Subcutaneous adipose tissue (tissue), 4 donors: ENCODE results near the gene HAUS7. TPM values are rescaled to one million over a fixed set of nuclear protein-coding genes. Genes with fewer than 3 reads are reported as not detected.

Experiments used
- total RNA-seq, 4 donors: library from RNA; depleted of rRNA; stranded (reverse); fragments of >200 nt; gene quantifications; one replicate each; pipeline ENCODE4 v1.1.0, GENCODE V29; 2016
- TF ChIP-seq, protein P1 (sequence below): fragments of 450-650 bp; IDR thresholded peaks from one replicate; pipeline ENCODE4 v1.5.1; 2016; ENCODE audit warnings: low read depth, mild to moderate bottlenecking, control low read depth, antibody characterized with exemption, moderate library complexity

HAUS7 gene
- total RNA-seq, 4 donors from 2014 or later, result 14.2 to 29.4 (median 16.3) TPM

DNA sequence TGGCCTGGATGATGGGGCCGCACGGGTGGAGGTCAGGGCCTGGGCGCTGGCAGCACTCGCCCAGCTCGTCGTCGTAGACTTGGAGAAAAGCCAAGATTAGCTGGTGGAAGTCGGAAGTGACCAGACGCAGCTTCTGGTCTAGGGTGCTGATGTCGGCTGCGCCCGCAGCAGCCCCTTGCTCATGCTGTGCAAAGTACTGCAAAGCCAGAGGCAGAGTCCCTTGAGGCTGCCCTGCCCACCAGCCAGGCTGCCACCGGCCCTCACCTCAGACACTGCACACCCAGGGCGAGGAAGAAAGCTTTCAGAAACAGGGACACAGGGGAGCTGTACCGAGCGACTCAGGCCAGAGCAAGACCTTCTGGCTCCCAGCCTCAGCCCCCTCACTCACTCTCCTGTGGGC, 14.8 kb downstream of the HAUS7 start:
- TF ChIP-seq, protein P1, sequence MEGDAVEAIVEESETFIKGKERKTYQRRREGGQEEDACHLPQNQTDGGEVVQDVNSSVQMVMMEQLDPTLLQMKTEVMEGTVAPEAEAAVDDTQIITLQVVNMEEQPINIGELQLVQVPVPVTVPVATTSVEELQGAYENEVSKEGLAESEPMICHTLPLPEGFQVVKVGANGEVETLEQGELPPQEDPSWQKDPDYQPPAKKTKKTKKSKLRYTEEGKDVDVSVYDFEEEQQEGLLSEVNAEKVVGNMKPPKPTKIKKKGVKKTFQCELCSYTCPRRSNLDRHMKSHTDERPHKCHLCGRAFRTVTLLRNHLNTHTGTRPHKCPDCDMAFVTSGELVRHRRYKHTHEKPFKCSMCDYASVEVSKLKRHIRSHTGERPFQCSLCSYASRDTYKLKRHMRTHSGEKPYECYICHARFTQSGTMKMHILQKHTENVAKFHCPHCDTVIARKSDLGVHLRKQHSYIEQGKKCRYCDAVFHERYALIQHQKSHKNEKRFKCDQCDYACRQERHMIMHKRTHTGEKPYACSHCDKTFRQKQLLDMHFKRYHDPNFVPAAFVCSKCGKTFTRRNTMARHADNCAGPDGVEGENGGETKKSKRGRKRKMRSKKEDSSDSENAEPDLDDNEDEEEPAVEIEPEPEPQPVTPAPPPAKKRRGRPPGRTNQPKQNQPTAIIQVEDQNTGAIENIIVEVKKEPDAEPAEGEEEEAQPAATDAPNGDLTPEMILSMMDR, result no peak

DNA sequence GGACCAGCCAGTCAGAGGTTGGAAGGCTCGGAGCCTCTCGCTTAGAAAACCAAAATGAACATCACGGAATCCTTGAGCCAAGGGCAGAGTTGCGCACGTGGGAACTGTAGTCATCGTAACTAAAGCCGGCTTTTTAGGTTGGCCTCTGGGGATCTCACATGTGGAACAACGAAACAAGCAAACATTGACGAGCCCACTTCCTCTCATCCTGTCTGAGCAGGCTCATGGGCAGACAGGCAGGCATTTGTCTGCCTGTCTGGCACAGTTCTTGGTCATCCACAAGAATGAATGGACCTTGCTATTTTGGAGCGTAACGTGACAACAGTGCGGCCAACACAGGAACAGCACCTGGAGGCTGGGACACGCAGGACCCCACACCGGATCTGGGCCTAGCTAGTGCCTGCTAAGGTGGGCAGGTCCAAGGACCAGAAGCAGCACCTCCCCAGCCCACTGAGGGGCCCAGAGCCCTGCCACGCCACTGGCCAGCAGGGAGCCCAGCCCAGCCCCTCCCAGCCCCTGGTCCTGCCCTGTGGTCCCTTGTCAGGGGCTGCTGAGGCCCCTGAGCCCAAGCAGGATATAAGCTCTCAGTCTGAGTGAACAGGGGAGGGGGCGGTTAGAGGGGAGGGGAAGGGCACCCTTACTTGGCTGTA, 15.3 kb downstream of the HAUS7 start:
- TF ChIP-seq, protein P1, result no peak

DNA sequence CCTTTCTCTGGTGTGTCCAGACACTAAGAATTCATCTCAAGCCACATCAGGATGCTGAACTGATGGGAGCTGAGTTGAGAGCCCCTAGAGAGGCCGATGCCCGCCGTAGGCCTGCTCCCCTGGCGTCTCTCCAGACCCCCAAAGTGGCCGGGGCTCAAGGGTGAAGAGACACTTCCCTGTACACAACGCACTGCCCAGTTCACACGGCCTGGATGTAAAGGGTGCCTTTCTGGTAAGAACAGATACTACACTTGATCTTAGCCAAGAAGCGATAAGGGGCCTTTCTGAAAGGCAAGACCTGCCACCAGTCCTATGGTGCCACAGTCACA, 19.5 kb downstream of the HAUS7 start:
- TF ChIP-seq, protein P1, result no peak

DNA sequence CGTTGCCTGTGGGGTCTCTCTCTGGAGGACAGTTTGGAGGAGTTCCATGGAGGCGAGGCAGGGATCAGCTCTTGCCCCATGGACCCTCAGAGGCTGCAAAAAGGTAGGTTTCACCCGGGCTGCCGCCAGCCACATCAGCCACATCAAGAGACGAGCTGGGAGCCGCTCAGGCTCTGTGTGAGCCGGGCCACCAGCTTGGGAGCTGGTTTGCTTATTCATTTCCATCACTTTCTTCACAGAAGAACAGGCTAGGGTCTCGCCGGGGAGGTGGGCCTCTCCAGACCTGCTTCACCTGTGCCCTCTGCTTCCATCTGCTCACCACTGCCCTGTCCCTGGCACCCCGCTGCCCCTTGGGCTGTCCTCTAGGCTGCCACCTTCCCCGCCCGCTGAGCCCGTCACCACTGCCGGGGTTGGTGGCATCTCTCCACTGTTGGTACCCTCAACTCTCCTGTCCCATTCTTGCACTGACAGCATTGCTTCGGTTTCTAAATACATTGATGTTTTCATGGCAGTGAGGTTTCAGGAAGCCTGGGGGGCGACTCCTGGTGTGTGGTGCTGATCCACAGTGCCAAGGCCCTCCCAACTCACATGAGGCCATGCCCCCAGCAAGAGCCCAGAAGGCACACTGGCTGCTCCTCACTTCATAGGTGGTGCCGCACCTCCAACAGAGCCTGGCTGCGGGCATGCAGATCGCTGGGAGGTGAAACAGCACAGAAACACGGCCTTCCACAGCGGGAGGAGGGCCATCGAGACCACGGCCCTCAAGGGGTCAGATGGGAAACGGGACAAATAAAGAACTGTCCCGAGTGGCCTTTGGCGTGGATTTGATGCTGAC, 20.0 kb downstream of the HAUS7 start:
- TF ChIP-seq, protein P1, result no peak

DNA sequence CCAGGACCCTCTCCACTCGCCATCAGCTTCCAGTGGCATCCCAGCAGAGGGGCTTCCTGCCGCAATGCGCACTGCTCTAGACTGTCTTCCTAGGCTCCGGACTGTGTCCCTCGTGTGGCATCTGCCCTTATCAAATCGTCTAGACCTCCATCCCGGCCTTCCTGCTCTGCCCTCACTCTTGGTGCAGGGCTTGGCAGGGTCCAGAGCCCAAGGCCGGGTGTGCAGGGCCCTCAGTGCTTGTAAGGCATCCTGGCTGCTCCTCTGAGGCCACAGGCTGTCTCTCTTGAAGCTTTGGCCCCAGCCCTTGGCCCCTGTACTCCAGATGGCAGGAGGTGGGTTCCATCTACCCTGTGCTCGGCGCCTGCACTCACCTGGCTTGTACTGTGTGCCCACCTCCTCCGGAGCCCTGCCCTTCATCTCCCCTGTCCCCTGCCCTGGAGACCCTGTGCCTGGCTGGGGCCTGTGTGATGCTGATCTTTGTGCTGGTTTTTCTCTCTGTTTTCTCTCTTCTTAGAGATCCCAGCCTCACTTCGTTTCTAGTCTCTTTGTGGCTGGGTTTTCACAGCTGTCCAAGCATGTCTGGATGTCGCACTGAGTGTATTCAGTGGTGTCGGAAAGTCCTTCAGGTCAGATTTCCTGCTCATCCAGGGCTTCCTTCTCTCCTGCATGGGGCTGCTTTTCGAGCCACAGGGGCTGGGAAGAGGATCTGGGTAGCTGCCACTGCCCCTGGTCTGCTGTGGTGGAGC, 20.8 kb downstream of the HAUS7 start:
- TF ChIP-seq, protein P1, result no peak

DNA sequence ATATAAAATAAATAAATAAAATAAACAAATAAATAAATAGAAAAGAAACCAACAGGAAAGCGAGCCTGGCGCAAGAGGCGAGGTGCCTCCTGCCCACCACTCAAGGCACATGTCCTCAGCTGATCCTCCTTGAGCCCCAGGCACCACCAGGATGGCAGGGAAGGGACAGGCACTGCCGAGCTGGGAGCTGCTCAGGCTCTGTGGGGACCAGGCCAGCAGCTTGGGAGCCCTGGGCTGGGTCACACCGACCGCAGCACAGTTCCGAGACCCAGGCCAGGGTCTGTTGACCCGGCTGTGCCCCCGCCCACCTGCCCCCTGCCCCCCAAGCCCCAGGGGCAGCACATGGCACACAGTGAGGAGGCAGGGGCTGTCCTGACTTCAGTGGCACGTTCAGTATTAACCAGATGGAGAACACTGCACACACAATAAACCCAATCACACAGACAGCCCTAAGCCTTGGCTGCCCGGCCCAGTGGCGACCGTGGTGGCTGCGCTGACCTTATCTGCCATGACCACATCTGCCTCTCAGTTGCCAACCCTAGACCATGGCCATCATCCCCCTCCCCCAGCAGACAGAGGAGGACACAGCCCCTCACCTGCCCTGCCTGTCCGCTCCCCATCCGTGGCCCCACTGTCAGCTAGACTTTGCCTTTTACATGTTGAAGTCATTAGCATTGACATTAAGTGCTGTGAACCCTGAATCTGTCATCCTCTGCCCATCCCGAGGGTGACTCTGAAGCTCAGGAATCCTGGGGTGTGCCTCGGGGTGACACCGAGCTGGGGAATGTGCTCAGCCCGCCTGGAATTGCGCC, 21.6 kb downstream of the HAUS7 start:
- TF ChIP-seq, protein P1, result no peak

DNA sequence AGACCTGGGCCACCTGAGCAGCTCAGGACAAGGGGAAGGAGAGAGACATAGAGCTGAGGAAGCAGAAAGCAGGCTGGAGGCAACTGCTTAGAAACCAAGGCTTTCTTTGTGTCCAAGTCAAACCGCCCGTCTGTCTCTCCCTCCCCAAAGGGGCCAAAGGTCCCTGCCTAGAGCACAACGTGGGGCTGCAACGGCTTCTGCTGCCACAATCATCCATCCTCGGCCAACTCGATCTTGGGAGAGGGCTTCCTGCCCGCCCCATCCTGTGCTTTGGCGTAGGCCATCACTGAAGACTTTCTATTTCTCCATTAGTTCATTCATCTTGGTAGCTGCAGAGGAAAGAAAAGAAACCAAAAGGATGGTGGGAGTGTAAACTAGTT, 22.8 kb downstream of the HAUS7 start:
- TF ChIP-seq, protein P1, result no peak
